MM.1S (cell line): ENCODE results near the gene OR14J1.
"Not testable (repeated sequence)": the region's sequence is repeated elsewhere in the genome, so short reads cannot be mapped to it uniquely, and the experiment has no call there.

Experiments used
- CTCF ChIP-seq: fragments of 300-600 bp; sonication (generic); IDR thresholded peaks from 2 replicates; pipeline ENCODE4 v1.5.1; 2016; ENCODE audit warnings: antibody characterized with exemption, low read length, mixed read lengths
- EZH2 ChIP-seq: fragments of 300-600 bp; sonication (generic); optimal IDR thresholded peaks from 2 replicates; pipeline ENCODE3; 2017; ENCODE audit warnings: low read depth, mild to moderate bottlenecking, antibody characterized with exemption, low read length, mixed read lengths
- EZH2phosphoT487 ChIP-seq: fragments of 300-600 bp; sonication (generic); IDR thresholded peaks from 2 replicates; pipeline ENCODE4 v1.6.1; 2018; ENCODE audit warnings: antibody characterized with exemption, low read length

- TF ChIP-seq CTCF, EZH2, EZH2phosphoT487: not testable (repeated sequence)
These were observed 21.8 kb downstream of the OR14J1 start for GRCh38 chr6:29323332-29323731.
